Measurements from ENCODE around the gene NOS2.
"Not testable (repeated sequence)": the region's sequence is repeated elsewhere in the genome, so short reads cannot be mapped to it uniquely, and the experiment has no call there.

Gene NOS2

GRCh38 chr17:27766438-27766837, 33.9 kb downstream of the NOS2 start:
- H3K4me1 ChIP-seq (ENCODE audit: control insufficient read depth, insufficient read depth, low read length): no peaks in the 10 kb centered on the region
- DNase-seq (ENCODE audit: low read depth, low spot score): no peak
- H3K27ac ChIP-seq (ENCODE audit: low read length): no peak overlapping the region
- no peaks in the 10 kb centered on the region for H3K9me3 ChIP-seq (ENCODE audit: control insufficient read depth, insufficient read depth, low read length)
- no peaks in the 10 kb centered on the region for H3K36me3 ChIP-seq (ENCODE audit: control insufficient read depth, insufficient read depth, low read length)
- no peak overlapping the region for H3K4me3 ChIP-seq (ENCODE audit: low read length)
- WGBS (ENCODE audit: insufficient coverage, insufficient read length): no CpG with 5 or more reads among the region's 12 CpGs
- no peaks in the 10 kb centered on the region for H3K27me3 ChIP-seq (ENCODE audit: control insufficient read depth, insufficient read depth, low read length)

- Histone ChIP-seq H3K4me3 (ENCODE audit: low read length) (no peak overlapping the region), H3K27ac (ENCODE audit: low read length) (no peak overlapping the region), H3K9me3 (ENCODE audit: control insufficient read depth, insufficient read depth, low read length) (no peaks in the 10 kb centered on the region), H3K4me1 (ENCODE audit: control insufficient read depth, insufficient read depth, low read length) (no peaks in the 10 kb centered on the region), H3K27me3 (ENCODE audit: control insufficient read depth, insufficient read depth, low read length) (no peaks in the 10 kb centered on the region), H3K36me3 (ENCODE audit: control insufficient read depth, insufficient read depth, low read length) (no peaks in the 10 kb centered on the region)
- WGBS (ENCODE audit: insufficient coverage, insufficient read length): no CpG with 5 or more reads among the region's 9 CpGs
- DNase-seq (ENCODE audit: low read depth, low spot score): no peak
These were observed 35.0 kb downstream of the NOS2 start for GRCh38 chr17:27765353-27765752.

GRCh38 chr17:27764589-27764988, 35.7 kb downstream of the NOS2 start:
- Histone ChIP-seq H3K27ac (ENCODE audit: low read length) (no peak overlapping the region), H3K9me3 (ENCODE audit: control insufficient read depth, insufficient read depth, low read length) (no peaks in the 10 kb centered on the region), H3K4me3 (ENCODE audit: low read length) (no peak overlapping the region), H3K36me3 (ENCODE audit: control insufficient read depth, insufficient read depth, low read length) (no peaks in the 10 kb centered on the region), H3K27me3 (ENCODE audit: control insufficient read depth, insufficient read depth, low read length) (no peaks in the 10 kb centered on the region), H3K4me1 (ENCODE audit: control insufficient read depth, insufficient read depth, low read length) (no peaks in the 10 kb centered on the region)
- no CpG with 5 or more reads among the region's 4 CpGs for WGBS (ENCODE audit: insufficient coverage, insufficient read length)
- no peak for DNase-seq (ENCODE audit: low read depth, low spot score)

GRCh38 chr17:27762527-27763305, 37.6 kb downstream of the NOS2 start:
- Histone ChIP-seq H3K36me3 (ENCODE audit: control insufficient read depth, insufficient read depth, low read length) (no peaks in the 10 kb centered on the region), H3K27me3 (ENCODE audit: control insufficient read depth, insufficient read depth, low read length) (no peaks in the 10 kb centered on the region), H3K9me3 (ENCODE audit: control insufficient read depth, insufficient read depth, low read length) (no peaks in the 10 kb centered on the region), H3K4me1 (ENCODE audit: control insufficient read depth, insufficient read depth, low read length) (no peaks in the 10 kb centered on the region), H3K4me3 (ENCODE audit: low read length) (no peak overlapping the region), H3K27ac (ENCODE audit: low read length) (no peak overlapping the region)
- DNase-seq (ENCODE audit: low read depth, low spot score): no peak
- no CpG with 5 or more reads among the region's 12 CpGs for WGBS (ENCODE audit: insufficient coverage, insufficient read length)

- WGBS (ENCODE audit: insufficient coverage, insufficient read length): no CpG with 5 or more reads among the region's 15 CpGs
- H3K9me3 ChIP-seq (ENCODE audit: control insufficient read depth, insufficient read depth, low read length); H3K4me3 ChIP-seq (ENCODE audit: low read length); H3K27ac ChIP-seq (ENCODE audit: low read length); DNase-seq (ENCODE audit: low read depth, low spot score); H3K4me1 ChIP-seq (ENCODE audit: control insufficient read depth, insufficient read depth, low read length); H3K36me3 ChIP-seq (ENCODE audit: control insufficient read depth, insufficient read depth, low read length); H3K27me3 ChIP-seq (ENCODE audit: control insufficient read depth, insufficient read depth, low read length): not testable (repeated sequence)
These were observed 39.4 kb downstream of the NOS2 start for GRCh38 chr17:27760931-27761330.

GRCh38 chr17:27760069-27760885, 40.1 kb downstream of the NOS2 start:
- no peak overlapping the region for H3K27ac ChIP-seq (ENCODE audit: low read length)
- DNase-seq (ENCODE audit: low read depth, low spot score): no peak
- no peaks in the 10 kb centered on the region for H3K9me3 ChIP-seq (ENCODE audit: control insufficient read depth, insufficient read depth, low read length)
- H3K4me3 ChIP-seq (ENCODE audit: low read length): no peak overlapping the region
- H3K36me3 ChIP-seq (ENCODE audit: control insufficient read depth, insufficient read depth, low read length): no peaks in the 10 kb centered on the region
- WGBS (ENCODE audit: insufficient coverage, insufficient read length): no CpG with 5 or more reads among the region's 28 CpGs
- no peaks in the 10 kb centered on the region for H3K4me1 ChIP-seq (ENCODE audit: control insufficient read depth, insufficient read depth, low read length)
- H3K27me3 ChIP-seq (ENCODE audit: control insufficient read depth, insufficient read depth, low read length): no peaks in the 10 kb centered on the region

- no CpG with 5 or more reads among the region's 14 CpGs for WGBS (ENCODE audit: insufficient coverage, insufficient read length)
- H3K9me3 ChIP-seq (ENCODE audit: control insufficient read depth, insufficient read depth, low read length): no peaks in the 10 kb centered on the region
- DNase-seq (ENCODE audit: low read depth, low spot score): no peak
- no peaks in the 10 kb centered on the region for H3K36me3 ChIP-seq (ENCODE audit: control insufficient read depth, insufficient read depth, low read length)
- H3K27me3 ChIP-seq (ENCODE audit: control insufficient read depth, insufficient read depth, low read length): no peaks in the 10 kb centered on the region
- H3K4me1 ChIP-seq (ENCODE audit: control insufficient read depth, insufficient read depth, low read length): no peaks in the 10 kb centered on the region
- H3K4me3 ChIP-seq (ENCODE audit: low read length): no peak overlapping the region
- H3K27ac ChIP-seq (ENCODE audit: low read length): no peak overlapping the region
These were observed 40.8 kb downstream of the NOS2 start for GRCh38 chr17:27759528-27759927.

GRCh38 chr17:27756467-27757371, 43.6 kb downstream of the NOS2 start:
- H3K9me3 ChIP-seq (ENCODE audit: control insufficient read depth, insufficient read depth, low read length): no peaks in the 10 kb centered on the region
- DNase-seq (ENCODE audit: low read depth, low spot score): peak; percentile 33
- WGBS (ENCODE audit: insufficient coverage, insufficient read length): no CpG with 5 or more reads among the region's 17 CpGs
- no peak overlapping the region for H3K4me3 ChIP-seq (ENCODE audit: low read length)
- no peak overlapping the region for H3K27ac ChIP-seq (ENCODE audit: low read length)
- no peaks in the 10 kb centered on the region for H3K4me1 ChIP-seq (ENCODE audit: control insufficient read depth, insufficient read depth, low read length)
- no peaks in the 10 kb centered on the region for H3K36me3 ChIP-seq (ENCODE audit: control insufficient read depth, insufficient read depth, low read length)
- H3K27me3 ChIP-seq (ENCODE audit: control insufficient read depth, insufficient read depth, low read length): no peaks in the 10 kb centered on the region

- WGBS (ENCODE audit: insufficient coverage, insufficient read length): no CpG with 5 or more reads among the region's 28 CpGs
These were observed 44.4 kb downstream of the NOS2 start for GRCh38 chr17:27755706-27756466.

More at GRCh38 chr17:27755706-27756466, 44.4 kb downstream of the NOS2 start:
- Histone ChIP-seq H3K27me3 (ENCODE audit: control insufficient read depth, insufficient read depth, low read length) (no peaks in the 10 kb centered on the region), H3K27ac (ENCODE audit: low read length) (no peak overlapping the region), H3K4me1 (ENCODE audit: control insufficient read depth, insufficient read depth, low read length) (no peaks in the 10 kb centered on the region), H3K4me3 (ENCODE audit: low read length) (no peak overlapping the region; the same call in 1 of the 2 replicates), H3K36me3 (ENCODE audit: control insufficient read depth, insufficient read depth, low read length) (no peaks in the 10 kb centered on the region), H3K9me3 (ENCODE audit: control insufficient read depth, insufficient read depth, low read length) (no peaks in the 10 kb centered on the region)
- no peak for DNase-seq (ENCODE audit: low read depth, low spot score)
